NCI-H748 treated with DMSO at 0.1 percent for 48 hours (cell line): ENCODE measurements around the gene TET3.

Source experiments
- DNase-seq: peaks from one replicate; lab custom pipeline; 2025; lab: John Stamatoyannopoulos, UW

Gene TET3

DNA sequence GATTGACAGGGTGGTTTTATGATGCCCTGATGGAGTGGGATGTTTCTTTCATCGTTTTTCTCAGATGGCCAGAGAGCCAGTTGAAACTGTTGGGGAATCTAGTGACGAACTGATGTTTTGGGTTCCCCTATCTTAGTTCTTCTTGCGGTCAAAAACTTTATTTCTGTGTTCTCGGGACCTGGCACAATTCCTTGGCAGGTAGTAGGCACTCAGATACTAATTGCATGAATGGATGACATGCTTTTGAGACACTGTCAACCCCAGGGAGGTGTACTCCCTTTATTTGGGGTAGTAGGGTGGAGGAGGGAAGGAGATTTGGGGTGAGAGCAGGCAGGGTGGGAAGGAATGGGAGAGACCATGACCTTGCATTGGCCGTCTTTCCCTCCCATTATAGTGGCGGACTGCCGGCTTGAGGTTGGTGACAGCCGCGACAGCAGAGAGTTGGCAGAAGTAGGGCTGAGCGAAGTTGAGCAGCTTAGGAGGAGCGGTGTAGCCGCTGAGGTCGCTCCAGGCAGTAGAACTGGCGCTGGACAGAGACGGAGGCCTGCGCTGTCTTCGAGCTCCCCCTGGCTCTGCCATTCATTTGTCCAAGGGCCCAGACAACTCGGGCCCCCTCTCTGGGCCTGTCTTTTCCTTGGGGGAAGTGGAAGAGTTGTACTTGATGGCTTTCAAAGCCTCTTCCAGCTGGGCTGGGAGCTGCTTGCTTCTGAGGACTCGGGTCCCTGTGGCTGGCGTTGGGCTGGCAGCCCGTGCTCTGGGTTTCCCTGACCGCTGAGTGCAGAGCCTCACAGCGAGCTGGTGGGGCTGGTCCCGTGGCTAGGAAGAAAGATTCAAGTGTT lies 2.6 kb downstream of the TET3 start:
- no peak for DNase-seq

DNA sequence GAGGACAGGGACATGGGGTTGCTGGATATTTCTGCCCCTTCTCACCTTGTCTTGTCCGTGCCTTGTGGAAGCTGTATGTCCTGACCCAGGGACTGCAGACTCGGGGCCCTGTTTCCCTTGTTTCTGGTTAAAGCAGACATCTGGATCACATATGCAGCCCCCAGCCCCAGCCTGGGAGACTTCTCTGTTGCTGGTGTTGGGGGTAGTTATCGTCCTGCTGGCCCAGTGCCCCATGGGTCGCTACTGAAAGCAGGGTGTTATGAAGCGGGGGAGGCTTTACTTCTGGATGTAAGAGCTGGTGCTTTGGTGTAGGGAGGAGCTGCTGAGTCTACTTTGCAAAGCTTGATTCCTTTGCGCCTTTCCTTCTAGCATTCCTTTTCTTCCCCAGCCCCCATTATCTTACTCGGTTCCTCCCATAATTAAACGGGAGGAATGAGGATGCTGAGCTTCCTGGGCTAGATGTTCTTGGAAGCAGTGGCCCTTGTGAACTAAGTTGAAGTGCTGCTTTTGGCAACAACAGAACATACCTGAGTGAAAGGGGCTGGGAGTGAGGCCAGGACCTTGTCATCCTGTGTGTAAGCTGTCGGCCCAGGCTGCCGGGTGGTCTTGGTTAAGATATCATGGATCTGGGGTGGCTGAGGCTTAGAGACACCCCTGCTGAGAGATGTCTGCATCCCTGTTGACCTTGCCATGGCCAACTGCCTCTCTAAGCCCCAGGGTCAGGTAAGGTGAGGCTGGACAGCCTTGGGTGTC lies 3.4 kb downstream of the TET3 start:
- DNase-seq, result no peak

DNA sequence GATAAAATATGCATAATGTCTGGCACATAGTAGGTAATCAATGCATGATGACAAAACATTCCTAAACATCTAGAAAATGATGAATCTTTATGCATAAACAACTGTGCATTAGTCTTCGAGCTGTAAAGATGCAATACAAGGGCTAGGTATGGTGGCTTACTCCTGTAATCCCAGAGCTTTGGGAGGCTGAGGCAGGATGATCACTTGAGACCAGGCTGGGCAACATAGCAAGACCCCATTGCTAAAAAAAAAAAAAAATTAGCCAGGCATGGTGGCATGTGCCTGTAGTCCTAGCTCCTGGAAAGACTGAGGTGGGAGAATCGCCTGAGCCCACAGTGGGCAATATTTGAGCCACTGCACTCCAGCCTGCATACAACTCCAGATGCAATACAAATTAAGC lies 5.3 kb downstream of the TET3 start:
- DNase-seq, result no peak

DNA sequence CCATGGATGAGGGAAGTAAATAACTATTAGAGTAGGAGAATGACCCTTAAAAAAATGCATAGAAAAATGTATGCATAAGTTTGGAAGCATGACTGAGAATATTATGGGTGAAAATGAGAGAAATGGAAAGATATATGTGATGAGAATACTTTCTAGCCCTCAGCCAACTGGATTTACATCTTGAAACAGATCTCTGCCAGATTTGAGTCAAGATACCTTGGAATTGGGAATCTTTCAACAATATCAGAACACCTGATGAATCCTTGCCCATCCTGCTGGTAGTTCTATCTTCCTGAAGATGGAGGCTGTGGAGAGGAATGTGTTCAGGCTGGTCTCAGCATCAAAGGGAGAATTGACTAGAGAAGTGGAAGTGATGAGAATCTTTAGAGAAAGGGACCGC lies 5.8 kb downstream of the TET3 start:
- no peak for DNase-seq

DNA sequence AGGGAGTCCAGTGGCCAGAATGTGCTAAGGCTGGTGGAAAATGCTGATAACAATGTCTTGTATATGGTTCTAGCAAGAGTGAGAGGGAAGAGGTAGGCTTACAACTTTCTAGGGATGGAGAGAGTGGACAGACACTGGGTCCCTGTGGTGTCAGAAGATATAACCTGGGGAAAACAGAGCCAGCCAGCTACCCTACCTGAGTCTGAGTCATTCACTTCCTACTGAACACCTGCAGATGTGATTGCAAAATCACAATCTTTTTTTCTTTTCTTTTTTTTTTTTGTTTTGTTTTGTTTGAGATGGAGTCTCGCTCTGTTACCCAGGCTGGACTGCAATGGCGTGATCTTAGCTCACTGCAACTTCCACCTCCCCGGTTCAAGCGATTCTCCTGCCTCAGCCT lies 7.3 kb downstream of the TET3 start:
- DNase-seq, result no peak

DNA sequence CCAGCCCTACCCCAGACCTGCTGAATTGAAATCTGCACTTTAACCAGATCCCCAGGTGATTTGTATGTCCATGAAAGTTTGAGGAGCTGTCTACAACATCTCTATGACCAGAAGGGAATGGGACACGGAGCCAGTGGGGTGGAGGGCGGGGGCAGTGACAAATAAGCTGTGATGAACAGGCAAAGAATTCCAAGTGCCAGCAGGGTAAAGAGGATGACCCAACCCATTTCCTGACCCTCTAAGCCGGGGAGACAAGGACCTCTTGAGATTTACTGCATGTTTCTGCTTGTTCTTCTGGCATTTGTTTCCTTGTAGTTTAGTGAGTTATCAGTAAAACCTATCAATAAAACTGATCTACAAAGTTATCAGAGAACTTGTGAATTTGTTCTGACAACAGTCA lies 8.7 kb downstream of the TET3 start:
- DNase-seq, result no peak

DNA sequence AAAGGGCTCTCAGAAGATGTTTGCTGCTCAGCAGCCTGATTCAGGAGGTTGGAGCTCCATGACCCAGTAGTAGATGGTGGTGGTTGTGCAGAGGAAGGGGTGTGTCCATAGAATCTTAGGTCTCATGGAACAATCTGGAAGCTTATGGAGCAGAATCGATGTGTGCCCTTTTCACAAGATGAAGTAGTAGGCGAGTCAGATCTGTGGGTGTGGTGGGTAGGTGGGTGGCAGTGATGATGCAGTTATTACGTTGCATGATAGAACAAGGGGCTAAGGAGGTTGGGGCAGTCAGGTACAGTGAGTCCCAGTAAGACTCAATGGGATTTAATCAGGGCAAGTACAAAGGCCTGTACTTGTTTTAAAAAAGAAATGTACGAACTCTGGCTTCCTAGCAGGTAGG lies 9.1 kb downstream of the TET3 start:
- no peak for DNase-seq

DNA sequence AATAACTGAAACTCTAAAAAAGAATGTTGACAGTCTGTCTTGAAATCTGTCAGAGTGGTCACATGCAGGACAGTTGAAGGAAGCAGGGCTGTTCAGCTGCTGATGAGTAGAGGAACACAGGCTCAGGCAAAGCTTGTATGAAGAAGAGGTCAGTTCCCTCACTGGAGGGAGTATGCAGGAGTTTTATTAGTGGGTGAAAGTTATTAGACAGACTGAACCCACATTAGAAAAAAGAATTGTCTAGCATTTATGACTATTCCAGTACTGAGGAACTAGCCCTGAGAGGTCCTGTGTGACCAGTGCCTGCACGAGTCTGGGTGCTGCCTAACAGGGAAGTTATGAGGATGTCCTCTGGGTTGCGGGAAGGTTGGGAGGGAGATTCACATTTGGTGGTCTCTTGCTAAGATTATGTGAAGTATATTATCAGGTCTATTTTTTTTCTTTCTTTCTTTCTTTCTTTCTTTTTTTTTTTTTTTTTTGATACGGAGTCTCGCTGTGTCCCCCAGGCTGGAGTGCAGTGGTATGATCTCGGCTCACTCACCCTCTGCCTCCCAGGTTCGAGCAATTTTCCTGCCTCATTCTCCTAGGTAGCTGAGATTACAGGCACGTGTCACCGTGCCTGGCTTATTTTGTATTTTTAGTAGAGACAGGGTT lies 9.6 kb downstream of the TET3 start:
- no peak for DNase-seq

DNA sequence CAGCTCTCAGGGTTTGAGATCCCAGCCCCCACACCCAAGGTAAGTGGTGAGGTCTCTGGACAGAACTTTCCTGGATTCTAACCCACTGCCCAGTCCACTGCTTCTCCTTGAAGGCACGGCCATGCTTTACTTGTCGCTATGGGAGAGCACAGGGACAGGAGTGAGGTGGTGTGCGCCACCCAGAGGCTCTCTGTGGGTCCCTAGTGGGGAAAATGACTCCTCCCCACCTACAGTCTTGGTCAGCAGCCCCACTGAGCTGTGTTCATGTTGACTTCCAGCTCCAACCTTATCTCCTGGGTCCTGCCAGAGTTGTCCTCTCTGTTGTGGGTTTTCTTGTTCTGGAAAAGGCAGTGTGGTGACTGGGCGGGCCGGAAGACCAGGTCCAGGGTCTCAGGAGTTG lies 11.1 kb downstream of the TET3 start:
- DNase-seq, result no peak

DNA sequence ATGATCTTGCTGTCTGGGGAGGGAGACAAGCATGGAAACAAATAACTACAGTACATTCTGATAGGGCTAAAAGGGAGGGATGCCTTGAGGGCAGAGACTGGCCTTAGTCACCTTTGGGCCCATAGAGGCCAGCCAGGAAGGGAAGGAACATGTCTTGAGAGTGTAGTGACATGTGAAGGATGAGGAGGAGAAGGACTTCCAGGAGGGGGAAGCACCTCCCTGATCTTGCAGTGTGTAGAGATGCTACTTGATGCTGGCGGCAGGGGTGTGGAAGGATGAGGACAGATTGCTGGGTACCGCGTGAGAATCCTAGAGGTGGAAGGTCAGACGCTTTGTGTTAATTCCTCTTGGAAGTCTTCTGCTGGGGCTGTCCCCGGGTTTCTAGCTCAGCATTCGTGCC lies 13.1 kb downstream of the TET3 start:
- no peak for DNase-seq

DNA sequence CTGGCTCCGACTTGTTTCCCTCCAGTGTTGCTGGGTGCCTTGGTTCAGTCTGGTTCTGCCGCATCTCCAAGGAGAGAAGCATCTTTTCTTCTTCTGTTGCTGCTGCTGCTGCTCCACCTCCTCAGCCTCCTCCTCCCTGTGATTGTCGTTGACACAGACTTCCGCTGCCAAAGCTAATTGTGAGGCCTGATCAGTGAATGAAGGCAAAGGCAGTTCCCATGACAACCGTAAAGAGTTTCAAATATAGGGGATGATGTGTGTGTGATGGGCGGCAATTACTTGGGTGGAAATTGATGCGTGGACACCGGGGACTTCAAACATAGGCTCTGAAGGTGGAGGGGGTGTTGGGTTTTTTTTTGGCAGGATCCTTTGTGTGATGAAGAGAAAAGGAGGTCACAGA lies 13.7 kb downstream of the TET3 start:
- DNase-seq, result no peak

DNA sequence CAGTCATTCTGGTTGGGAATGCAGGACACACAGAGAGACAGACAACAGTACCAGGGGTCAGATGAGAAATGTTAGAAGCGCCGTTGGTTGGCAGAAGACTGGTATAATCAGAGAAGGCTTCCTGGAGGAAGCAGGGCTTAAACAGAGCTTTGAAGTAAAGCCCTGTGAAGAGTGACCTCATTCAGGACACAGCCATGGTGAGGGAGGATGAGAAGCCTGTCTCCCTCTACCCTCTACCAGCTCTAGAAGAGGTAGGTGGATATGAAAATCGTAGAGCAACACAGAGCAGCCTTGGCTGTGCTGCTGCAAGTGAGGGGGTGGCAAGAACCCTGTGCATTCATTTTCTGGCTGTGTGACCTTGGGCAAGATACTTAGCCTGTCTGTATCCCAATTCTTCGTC lies 14.2 kb downstream of the TET3 start:
- DNase-seq, result no peak

DNA sequence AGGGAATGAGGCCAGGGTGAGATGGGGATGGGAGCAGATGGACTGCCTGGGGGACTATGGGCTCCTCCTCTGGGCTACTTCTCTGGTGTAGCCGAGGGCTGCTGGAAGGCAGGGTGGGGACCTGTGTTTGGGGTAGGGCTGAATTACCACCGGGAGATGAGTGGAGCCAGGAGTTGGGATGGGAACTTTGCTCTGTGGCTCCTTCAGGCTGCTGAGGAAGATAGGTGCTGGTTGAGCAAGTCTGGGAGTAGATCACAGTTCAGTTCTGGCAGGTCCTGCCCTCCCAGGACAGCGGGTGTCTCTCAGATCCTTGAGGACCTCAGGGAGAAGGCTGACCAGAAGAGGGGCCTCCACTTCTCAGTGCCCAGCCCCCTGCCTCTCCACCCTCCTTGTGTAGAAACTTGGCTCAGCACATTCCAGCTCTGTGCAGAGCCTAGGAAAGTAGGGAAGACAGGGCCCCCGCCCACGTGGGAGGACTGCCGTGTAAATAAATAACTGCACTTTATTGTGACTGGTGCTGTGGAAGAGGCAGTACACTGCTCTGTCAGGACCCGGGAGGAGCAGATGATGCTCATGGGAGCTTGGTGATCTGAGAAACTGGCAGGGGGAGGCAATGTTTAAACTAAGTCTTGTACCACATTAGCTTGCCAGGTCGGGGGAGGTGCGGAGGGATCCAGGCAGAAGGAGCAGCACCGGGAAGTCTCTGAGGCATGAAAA lies 15.3 kb downstream of the TET3 start:
- no peak for DNase-seq

DNA sequence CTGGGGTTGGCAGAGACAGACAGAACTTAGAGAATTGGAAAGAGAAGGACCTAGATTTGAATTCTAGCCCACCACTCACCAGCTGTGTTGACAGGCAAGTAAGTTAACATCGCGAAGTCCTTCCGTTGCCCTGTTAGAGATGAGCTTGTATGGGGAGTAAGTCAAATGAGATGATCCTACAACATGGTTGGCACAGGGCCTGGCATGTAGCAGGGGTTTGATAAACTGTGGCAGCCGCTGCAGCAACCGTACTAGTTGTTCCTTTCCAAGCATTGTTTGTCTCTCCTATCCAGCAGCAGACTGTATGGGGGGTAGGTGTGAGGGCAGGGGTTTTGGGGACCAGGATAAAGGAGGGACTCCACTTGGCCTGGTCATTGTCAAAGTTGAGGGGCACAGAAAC lies 16.0 kb downstream of the TET3 start:
- no peak for DNase-seq

DNA sequence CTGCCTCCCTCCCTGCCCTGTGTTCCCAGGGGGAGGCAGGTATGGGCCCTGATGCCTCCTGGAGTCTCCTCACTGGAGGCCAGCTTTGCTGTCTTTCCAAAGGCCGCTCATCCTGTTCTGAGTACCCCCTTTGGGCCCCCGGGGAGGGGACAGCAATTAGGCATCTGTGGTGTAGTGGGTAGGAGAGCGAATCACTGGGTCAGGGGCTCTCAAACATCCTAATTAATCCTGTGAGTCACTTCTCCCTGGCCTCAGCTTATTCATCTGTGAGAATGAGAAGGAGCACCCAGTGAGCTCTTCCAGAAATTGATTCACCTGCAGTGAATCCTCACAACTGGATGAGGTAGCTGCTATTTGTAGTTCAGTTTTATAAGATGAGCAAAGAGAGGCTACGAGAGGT lies 16.4 kb downstream of the TET3 start:
- no peak for DNase-seq

DNA sequence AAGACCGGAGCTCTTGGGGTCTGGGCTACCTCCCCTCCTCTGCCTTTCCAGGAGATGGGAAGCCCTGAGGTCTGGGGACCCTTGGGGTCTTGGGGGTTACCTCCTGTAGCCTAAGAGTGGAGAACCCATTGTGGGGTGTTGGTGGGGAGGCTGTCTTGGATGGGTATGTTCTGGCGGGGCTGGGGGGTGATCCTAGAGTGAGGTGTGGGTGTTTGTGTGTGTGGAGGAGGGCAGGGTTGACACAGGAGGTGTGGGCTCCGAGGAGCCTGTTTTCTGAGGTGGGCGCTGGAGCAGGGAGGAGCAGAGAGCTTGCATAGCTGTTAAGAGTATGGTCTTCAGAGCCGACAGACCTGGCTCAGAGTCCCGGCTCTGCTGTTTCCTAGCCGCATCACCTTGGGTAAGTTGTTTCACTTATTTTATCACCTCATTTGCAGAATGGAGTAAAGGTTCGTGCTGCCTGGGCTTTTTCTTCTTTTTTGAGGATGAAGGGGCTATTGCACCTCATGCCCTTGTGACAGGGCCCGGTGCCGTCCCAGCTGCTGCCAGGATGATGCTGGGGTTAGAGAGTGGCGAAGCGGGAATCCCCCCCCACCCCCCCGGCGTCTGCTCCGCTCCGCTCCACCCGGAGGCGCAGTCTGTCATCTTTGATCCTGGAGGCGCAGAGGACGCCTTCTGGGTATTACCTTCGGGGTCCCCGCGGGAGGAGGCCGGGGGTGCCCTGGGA lies 17.2 kb downstream of the TET3 start:
- no peak for DNase-seq

DNA sequence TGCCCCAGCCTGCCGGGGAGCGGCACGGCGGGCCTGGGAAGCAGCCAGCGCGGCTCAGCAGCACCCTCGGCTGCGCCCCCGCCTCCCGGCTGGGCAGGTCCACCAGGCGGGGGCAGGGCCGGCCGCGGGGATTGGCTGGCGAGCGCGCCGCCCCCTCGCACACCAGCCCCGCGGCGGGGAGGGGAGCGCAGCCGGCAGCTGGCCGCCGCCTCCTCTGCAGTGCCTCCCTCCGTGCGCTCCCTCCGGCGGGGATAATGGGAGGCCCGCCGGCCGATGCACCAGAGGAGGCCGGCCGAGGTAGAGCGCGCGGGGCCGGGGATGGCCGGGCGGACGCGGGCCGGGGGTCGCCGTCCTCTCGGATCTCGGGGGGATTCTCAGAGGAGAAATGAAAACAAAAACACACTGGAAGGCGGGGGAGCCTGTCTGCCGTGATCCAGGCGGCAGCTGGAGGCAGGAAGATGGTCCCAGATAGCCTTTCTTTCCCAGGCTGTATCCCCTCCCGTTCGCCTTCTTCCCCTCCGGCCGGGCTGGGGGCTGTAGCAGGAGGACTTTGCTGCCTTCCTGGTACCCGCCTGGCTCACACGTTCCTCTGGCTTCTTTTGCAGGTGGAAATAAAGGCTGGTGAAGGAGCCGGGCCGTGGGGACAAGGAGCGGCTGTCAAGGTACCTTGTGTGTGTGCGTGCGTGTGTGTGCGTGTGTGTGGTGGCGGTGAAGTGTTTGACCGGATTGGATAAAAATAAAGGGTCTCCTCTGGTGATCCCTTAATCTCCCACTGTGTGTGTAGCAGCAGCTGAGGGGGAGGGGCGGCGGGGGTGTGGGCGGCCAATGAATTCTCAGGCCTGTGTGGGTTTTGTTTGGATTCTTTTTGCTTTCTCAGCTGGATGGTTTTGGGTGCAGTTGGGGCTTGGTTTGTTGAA lies 18.1 kb downstream of the TET3 start:
- DNase-seq, result peak; percentile 54

DNA sequence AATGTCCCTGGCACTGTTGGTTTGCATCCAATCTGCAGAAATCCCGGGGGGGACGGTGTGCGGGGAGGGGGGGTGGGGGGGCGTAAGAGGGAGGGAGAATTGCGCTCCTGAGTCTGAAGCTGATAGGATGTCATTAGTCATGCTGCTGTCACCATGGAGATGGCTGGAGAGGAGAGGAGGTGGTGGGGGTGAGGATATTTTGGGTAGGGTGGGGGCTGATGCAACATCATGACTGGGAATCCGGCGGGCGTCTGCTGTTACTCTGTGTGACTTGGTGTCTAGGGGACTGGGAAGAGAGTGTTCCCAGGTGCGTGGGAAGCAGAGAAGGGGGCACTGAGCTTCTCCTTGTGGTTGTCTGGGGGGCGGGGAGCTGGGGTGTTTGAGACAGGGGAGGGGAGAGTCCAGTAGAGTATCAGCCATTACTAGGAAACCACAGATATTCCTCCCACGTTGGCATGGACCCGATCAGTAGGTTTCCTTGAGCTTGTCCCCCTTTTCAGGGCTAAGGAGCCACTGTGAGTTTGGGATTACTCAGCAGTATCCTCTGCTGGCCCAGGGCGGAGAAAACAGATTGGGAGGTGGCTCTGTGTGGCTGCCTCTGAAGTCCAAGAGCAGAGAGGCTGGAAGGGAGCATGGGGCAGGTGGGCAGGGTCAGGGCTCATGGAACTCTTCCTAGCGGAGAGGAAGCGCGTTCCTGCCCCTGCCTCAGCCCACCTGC lies 18.9 kb downstream of the TET3 start:
- DNase-seq, result no peak

DNA sequence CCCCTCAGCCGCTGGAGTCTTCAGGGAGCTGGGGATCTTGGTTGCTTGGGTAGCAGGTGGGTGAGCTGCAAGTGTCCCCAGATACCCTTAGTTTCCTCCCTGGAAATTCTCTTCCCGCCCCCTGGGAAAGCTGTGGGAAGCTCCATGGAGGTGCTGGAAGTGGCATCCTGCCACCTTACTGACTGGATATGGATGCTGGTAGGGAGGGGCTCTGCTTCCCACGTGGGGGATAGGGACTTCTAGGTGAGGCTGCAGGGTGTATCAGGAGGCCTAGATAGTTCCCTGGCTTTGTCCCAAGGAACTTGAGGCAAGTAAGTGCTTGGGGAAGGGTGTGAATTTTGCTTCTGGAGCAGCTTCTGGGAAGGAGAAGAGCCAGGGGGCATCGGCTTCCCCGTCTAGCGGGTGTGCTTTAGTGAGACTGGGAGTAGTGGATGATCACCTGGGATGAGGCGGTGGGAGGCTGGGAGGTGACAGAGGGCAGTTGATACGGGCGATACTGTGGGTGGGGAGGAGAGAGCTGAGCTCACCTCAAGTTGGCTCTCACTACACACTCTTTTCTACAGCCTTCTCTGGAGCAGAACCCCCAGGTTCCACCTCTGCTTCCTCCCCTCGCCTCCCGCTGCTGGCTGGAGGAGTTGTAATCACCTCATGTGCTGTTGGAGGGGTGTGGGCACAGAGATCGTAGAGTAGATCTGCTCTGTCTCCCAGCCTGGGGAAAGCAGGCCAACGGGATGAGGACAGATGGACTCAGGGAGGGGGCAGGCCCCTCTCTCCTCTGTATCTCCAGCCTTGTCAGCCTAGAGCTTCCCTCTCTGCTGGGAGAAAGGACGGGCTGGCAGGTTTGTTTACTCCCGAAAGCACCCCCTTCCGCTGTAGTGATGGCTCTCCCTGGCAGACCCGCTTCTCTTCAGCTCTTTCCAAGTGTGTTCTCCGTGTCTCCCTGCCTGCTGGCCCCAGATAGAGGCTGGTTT lies 19.8 kb downstream of the TET3 start:
- DNase-seq, result no peak
